GM12872 (cell line): Measurements from ENCODE around the gene IQSEC3.

Source experiments
- CTCF ChIP-seq: IDR thresholded peaks from 3 replicates; pipeline ENCODE4 v1.5.1; 2011; ENCODE audit warnings: low read depth, mild to moderate bottlenecking, low read length, moderate library complexity; ENCODE audit not compliant: insufficient read depth

The IQSEC3 gene

GRCh38 chr12:207804-208203 lies 141.2 kb downstream of the IQSEC3 start:
- TF ChIP-seq CTCF = no peak

GRCh38 chr12:208813-209212 lies 142.2 kb downstream of the IQSEC3 start:
- TF ChIP-seq CTCF = no peak

- TF ChIP-seq CTCF = no peak
Observed at GRCh38 chr12:209246-209645, 142.7 kb downstream of the IQSEC3 start.

GRCh38 chr12:209851-210250 lies 143.3 kb downstream of the IQSEC3 start:
- TF ChIP-seq CTCF = no peak

DNA sequence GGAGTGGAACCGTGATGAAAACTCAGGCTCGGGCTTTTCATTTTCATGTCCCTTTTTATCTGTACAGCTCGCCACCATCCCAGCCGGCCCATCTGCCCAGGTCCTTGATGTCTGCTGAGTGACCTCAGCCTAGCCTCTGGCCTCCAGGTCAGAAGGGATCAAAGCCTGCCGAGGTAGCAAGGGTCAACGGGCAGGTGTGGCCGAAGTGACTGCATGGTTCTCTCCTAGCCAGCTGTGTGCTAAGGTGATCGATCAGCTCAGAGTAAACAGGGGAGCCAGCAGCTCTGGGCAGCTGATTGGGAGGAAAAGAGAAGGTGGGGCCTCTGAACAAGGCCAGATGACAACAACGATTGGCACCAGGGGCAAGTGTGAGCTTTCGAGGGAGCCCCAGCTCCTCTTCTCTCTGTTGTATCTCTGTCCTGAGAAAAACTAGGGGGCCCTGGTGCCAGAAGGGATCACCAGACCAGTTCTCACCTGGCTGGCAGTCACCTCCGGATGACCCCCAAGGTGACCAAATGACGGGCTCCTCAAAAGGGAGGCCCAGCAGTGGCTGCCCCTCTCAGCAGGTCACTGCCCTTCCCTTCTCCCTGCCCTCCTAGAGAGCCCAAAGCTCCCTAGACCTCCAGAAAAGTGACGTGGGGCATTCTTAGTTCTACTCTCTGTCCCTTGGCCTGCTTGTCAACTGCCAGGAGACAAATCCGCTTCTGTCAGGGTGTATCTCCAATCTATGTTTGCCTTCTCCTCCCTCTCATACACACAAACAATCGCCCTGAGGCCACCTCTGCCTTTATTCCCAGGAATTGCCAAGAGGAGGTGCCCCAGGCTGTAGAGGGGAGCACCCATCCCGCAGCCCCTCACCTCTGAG lies 143.9 kb downstream of the IQSEC3 start:
- TF ChIP-seq CTCF = no peak

GRCh38 chr12:211142-211465 lies 144.5 kb downstream of the IQSEC3 start:
- no peak for TF ChIP-seq CTCF

- TF ChIP-seq CTCF = no peak
Observed at GRCh38 chr12:211639-212414, 145.3 kb downstream of the IQSEC3 start.
